PC-9 (cell line): Measurements from ENCODE around the gene SOX15.

Source experiments
- EZH2 ChIP-seq: fragments of 200-600 bp; sonication (generic); IDR thresholded peaks from 2 replicates; pipeline ENCODE4 v1.8.0; 2017; ENCODE audit warnings: antibody characterized with exemption, low read depth
- TF ChIP-seq, protein P1 (sequence below): fragments of 200-600 bp; sonication (generic); conservative IDR thresholded peaks from 2 replicates; pipeline ENCODE4 v1.6.1; 2017; ENCODE audit warnings: mixed run types, antibody characterized with exemption, mild to moderate bottlenecking, moderate library complexity

DNA sequence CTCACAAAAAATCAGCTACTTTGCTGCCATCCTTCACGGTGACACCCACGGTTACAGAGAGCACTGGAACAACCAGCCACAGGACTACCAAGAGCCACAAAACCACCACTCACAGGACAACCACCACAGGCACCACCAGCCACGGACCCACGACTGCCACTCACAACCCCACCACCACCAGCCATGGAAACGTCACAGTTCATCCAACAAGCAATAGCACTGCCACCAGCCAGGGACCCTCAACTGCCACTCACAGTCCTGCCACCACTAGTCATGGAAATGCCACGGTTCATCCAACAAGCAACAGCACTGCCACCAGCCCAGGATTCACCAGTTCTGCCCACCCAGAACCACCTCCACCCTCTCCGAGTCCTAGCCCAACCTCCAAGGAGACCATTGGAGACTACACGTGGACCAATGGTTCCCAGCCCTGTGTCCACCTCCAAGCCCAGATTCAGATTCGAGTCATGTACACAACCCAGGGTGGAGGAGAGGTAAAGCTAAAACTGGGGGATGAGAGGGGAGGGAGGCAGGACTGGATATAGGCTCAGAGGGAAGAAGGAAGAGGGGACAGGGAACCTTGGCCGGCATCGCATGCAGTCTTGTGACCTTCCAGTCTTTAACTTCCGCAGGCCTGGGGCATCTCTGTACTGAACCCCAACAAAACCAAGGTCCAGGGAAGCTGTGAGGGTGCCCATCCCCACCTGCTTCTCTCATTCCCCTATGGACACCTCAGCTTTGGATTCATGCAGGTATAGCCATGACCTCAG lies 9.9 kb downstream of the SOX15 start:
- TF ChIP-seq, protein P1, sequence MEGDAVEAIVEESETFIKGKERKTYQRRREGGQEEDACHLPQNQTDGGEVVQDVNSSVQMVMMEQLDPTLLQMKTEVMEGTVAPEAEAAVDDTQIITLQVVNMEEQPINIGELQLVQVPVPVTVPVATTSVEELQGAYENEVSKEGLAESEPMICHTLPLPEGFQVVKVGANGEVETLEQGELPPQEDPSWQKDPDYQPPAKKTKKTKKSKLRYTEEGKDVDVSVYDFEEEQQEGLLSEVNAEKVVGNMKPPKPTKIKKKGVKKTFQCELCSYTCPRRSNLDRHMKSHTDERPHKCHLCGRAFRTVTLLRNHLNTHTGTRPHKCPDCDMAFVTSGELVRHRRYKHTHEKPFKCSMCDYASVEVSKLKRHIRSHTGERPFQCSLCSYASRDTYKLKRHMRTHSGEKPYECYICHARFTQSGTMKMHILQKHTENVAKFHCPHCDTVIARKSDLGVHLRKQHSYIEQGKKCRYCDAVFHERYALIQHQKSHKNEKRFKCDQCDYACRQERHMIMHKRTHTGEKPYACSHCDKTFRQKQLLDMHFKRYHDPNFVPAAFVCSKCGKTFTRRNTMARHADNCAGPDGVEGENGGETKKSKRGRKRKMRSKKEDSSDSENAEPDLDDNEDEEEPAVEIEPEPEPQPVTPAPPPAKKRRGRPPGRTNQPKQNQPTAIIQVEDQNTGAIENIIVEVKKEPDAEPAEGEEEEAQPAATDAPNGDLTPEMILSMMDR = no peak
- TF ChIP-seq EZH2 = no peak
